ENCODE data around the gene SEMA6B. TPM values are rescaled to one million over a fixed set of nuclear protein-coding genes. Genes with fewer than 3 reads are reported as not detected.

SEMA6B gene
- total and polyA plus RNA-seq, 2 donors (not counting 1 experiment from before 2014, with no cell fraction given), result 0.42 TPM; not detected in 1

- H3K4me2 ChIP-seq (replicated peaks; ENCODE audit: low read depth, low read length, poor library complexity, severe bottlenecking), result no peak overlapping the region
- no peak for ATAC-seq (ENCODE audit: low read depth)
- H3K4me1 ChIP-seq (ENCODE audit: control insufficient read depth in 2 of 2, insufficient read depth in 2 of 2, low read length in 2 of 2), result no peaks in the 10 kb centered on the region
- ChIA-PET POLR2A (interaction anchor here (0.7 kb wide), 1 partner anchor 55 kb away, joined by 3 read pairs; no protein-coding TSS in a partner anchor), CTCF (interaction anchor here (0.8 to 7.0 kb wide), 12 partner anchors 9 to 291 kb away, joined by 3 to 89 read pairs (median 4); partner anchors contain the start of gene PLIN5)
- H3K9ac ChIP-seq (ENCODE audit: low read length), result no peak overlapping the region
- no peaks in the 10 kb centered on the region for H4K20me1 ChIP-seq (ENCODE audit: control insufficient read depth, insufficient read depth, low read length, poor library complexity, severe bottlenecking)
- no peak overlapping the region for H2AFZ ChIP-seq (ENCODE audit: insufficient read depth, low read depth, low read length, poor library complexity, severe bottlenecking)
- intact Hi-C loops (cut with micrococcal nuclease), result no loop called here
- H3K27ac ChIP-seq (ENCODE audit: low read length in 2 of 2), result no peak overlapping the region
- no peak for DNase-seq
- Mint-ChIP-seq H3K4me1 (no peaks in the 10 kb centered on the region), H3K4me3 (no peak overlapping the region), H3K27me3 (peaks cover 4% of the 10 kb centered on the region), H3K27ac (no peak overlapping the region), H3K9me3 (ENCODE audit: insufficient read depth) (no peaks in the 10 kb centered on the region)
- H3K9me3 ChIP-seq (ENCODE audit: control extremely low read depth in 1 of 3, control insufficient read depth in 2 of 3, insufficient read depth in 1 of 3, low read length in 2 of 3), result no peaks in the 10 kb centered on the region
- H3K4me3 ChIP-seq (ENCODE audit: control extremely low read depth in 1 of 5, extremely low read depth in 1 of 5, insufficient read depth in 1 of 5, low read depth in 2 of 5, low read length in 4 of 5), result no peak overlapping the region
- TF ChIP-seq CTCF (IDR thresholded peaks at IDR 0.05) (no peak), EZH2 (IDR thresholded peaks at IDR 0.05; ENCODE audit: borderline replicate concordance, insufficient read depth, low read depth, low read length, poor library complexity, severe bottlenecking) (no peak)
- no peaks in the 10 kb centered on the region for H3K36me3 ChIP-seq (replicated peaks in 1 of 2; ENCODE audit: control extremely low read depth in 1 of 2, control insufficient read depth in 1 of 2, extremely low read depth in 1 of 2, insufficient read depth in 2 of 2, low read length in 1 of 2)
- no peaks in the 10 kb centered on the region for H3K27me3 ChIP-seq (replicated peaks in 1 of 4; ENCODE audit: control extremely low read depth in 1 of 4, control insufficient read depth in 3 of 4, insufficient read depth in 4 of 4, low read length in 3 of 4)
- no peaks in the 10 kb centered on the region for H3K79me2 ChIP-seq (ENCODE audit: control insufficient read depth, insufficient read depth, low read length)
- 78% methylated on average over 19 of the region's 23 CpGs for WGBS (ENCODE audit: insufficient coverage)
These were observed 33.9 kb downstream of the SEMA6B start for GRCh38 chr19:4525563-4526002.

GRCh38 chr19:4524808-4525562, 34.5 kb downstream of the SEMA6B start:
- intact Hi-C loops (cut with micrococcal nuclease), result no loop called here
- Histone ChIP-seq H3K79me2 (ENCODE audit: control insufficient read depth, insufficient read depth, low read length) (no peaks in the 10 kb centered on the region), H3K36me3 (replicated peaks in 1 of 2; ENCODE audit: control extremely low read depth in 1 of 2, control insufficient read depth in 1 of 2, extremely low read depth in 1 of 2, insufficient read depth in 2 of 2, low read length in 1 of 2) (no peaks in the 10 kb centered on the region), H4K20me1 (ENCODE audit: control insufficient read depth, insufficient read depth, low read length, poor library complexity, severe bottlenecking) (no peaks in the 10 kb centered on the region), H3K4me3 (ENCODE audit: control extremely low read depth in 1 of 5, extremely low read depth in 1 of 5, insufficient read depth in 1 of 5, low read depth in 2 of 5, low read length in 4 of 5) (no peak overlapping the region), H3K4me2 (replicated peaks; ENCODE audit: low read depth, low read length, poor library complexity, severe bottlenecking) (no peak overlapping the region), H3K9ac (ENCODE audit: low read length) (no peak overlapping the region), H3K4me1 (ENCODE audit: control insufficient read depth in 2 of 2, insufficient read depth in 2 of 2, low read length in 2 of 2) (no peaks in the 10 kb centered on the region), H3K27ac (ENCODE audit: low read length in 2 of 2) (no peak overlapping the region), H2AFZ (ENCODE audit: insufficient read depth, low read depth, low read length, poor library complexity, severe bottlenecking) (no peak overlapping the region), H3K27me3 (replicated peaks in 1 of 4; ENCODE audit: control extremely low read depth in 1 of 4, control insufficient read depth in 3 of 4, insufficient read depth in 4 of 4, low read length in 3 of 4) (no peaks in the 10 kb centered on the region), H3K9me3 (ENCODE audit: control extremely low read depth in 1 of 3, control insufficient read depth in 2 of 3, insufficient read depth in 1 of 3, low read length in 2 of 3) (peaks cover 0 to 2% (median 0%) of the 10 kb centered on the region in 3 donors)
- ChIA-PET POLR2A (interaction anchor here (0.7 kb wide), 2 partner anchors 10 to 54 kb away, joined by 3 to 6 read pairs; no protein-coding TSS in a partner anchor), CTCF (interaction anchor here (0.6 to 7.0 kb wide), 13 partner anchors 9 to 291 kb away, joined by 3 to 89 read pairs (median 4); partner anchors contain the start of gene PLIN5)
- Mint-ChIP-seq H3K27ac (no peak overlapping the region), H3K4me1 (no peaks in the 10 kb centered on the region), H3K27me3 (peaks cover 4% of the 10 kb centered on the region), H3K9me3 (ENCODE audit: insufficient read depth) (no peaks in the 10 kb centered on the region), H3K4me3 (no peak overlapping the region)
- ATAC-seq (ENCODE audit: low read depth) (peak; percentile 63), DNase-seq (peak; percentile 67)
- TF ChIP-seq EZH2 (IDR thresholded peaks at IDR 0.05; ENCODE audit: borderline replicate concordance, insufficient read depth, low read depth, low read length, poor library complexity, severe bottlenecking) (no peak), CTCF (IDR thresholded peaks at IDR 0.05) (peak; percentile 74)
- 76% methylated on average over 22 of the region's 23 CpGs for WGBS (ENCODE audit: insufficient coverage)

All from B cell (primary cell).